DMS114 treated with DMSO at 0.1 percent for 48 hours (cell line): ENCODE data around the gene CD1C.
"Not testable (repeated sequence)": the region's sequence is repeated elsewhere in the genome, so short reads cannot be mapped to it uniquely, and the experiment has no call there.

Experiments used
- DNase-seq: peaks from one replicate; lab custom pipeline; 2025; ENCODE audit not compliant: unreplicated experiment; lab: John Stamatoyannopoulos, UW

CD1C gene

GRCh38 chr1:158289811-158290210, at the start of gene CD1C:
CD1C (plus strand) TSS chr1:158289923; CDS start chr1:158290065, 142 bp downstream.
- no peak for DNase-seq

GRCh38 chr1:158246650-158247049, 43.1 kb upstream of the CD1C start:
- no peak for DNase-seq

DNA sequence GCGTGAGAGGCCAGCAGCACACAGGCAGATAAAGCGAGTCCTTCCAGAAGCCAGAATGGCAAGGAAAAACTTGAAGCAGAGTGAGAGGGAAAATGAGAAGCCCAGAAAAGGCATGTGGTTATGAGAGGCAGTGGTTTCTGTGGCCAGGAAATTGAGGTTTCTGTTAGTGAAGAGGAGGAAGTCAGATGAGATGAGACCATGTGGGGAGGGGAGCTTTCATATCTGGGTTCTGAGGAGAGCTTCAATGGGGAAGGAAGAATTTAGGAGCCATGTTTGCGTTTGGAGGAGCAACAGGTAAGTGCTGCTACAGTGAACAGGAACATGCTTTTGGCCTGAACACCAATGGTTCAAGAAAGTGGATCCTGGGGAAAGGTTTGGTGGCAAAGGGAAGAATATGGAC, 41.6 kb upstream of the CD1C start:
- DNase-seq = no peak

DNA sequence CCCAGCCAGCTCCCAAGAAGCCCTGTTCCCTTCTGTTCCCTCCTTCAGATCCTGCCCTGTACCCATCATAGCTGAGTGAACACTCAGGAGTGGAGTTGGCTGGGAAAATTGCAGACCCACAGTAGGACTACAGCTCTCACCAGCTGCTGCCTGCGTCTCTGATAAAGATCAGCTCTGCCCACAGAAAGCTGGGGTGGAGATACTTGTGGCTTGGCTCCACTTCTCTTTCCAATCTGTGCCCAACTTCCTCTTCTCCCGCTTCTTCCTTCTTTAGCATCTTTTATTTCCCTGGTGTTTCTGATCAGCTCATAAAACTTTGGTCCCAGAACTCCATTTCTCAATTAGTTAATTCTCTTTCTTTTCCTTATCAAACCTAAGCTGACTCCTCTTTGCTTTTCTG, 41.0 kb upstream of the CD1C start:
- DNase-seq = no peak

DNA sequence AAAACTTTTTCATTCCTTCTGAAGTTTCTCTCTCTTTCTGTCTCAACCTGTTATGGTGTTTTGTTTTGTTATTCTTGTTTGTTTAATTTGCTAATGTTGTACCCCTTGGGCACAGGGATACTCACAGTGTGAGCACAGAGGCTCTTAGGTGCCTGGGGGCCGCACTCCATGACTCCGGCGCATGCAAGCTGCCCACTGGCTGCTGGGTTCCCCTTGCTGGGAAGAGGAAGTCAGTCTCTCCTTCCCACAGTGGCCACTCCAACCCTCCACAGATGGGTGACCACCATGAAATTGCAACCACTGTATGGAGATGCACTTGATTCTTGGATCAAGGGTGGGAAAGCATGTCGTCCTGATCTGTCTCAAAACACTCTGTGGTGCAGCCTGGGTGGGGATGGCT, 40.1 kb upstream of the CD1C start:
- DNase-seq = no peak

DNA sequence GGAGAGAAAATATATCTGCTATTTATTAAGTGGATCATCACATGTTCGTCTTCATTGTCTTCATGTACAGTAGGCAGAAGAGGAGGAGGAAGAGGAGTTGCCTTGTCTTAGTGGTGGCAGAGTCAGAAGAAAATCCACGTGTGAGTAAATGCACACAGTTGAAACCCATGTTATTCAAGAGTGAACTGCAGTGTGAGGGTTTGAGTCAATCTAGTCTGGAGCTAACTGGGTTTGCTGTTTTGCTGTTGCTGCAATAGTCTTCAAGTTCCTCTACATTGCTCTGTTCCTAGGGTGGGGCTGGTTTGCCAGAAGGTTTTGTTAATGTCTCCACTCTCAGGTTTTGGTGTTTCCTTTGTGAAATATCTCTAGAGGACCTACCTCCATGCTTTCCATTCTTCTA, 38.6 kb upstream of the CD1C start:
- no peak for DNase-seq

DNA sequence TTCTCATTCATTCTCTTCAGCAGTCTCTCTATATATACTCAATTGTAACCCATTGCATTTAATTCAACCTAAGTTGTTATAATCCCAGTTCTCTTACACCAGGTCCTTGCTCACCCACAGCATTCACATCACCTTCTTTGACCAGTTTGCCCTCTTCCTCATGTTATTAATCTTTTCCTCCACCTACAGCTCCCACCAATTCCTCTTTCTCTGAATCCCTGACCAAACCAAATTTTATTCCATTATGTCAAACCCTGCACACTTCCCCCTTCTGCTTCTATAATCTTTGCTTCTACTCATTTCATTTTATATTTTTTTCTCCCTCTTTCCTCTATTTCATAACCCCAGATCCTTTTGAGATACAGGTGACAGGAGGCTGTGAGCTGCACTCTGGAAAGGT, 34.1 kb upstream of the CD1C start:
- DNase-seq = no peak

GRCh38 chr1:158256747-158257146, 33.0 kb upstream of the CD1C start:
- not testable (repeated sequence) for DNase-seq

DNA sequence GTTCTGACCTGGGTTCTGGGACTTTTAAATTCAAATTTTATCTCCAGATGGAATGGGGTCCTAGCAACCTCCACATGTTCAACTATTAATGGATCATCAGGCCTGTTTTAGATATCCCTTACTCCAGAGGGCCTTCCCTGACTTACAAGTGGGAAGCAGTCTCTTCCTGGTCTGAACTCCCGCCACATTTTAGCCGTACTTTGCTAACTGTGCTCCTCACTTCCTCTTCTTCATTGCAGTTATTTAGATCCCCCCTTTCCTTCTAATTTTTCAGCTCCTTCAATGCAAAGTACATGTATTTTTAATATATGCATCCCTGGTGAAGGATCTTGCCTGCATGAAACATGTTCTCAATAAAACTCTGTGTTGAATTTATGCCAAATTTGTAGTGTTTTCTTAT, 31.8 kb upstream of the CD1C start:
- DNase-seq = no peak

DNA sequence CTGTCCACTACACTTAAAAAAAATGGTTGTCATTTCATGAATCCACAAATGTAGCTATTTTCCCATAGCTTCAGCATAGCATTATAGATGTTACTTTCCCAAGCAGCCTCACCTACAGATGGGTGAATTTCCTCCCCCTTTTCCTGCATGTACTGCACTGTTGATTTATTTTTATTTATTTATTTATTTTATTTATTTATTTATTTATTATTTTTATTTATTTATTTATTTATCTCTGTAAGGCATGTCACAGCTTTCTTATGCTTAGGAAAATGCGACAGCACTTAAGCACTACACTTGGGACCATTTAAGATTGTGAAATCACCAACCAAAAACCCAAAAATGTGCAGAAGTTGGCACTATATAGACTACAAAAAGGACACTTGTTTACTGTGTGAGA, 30.6 kb upstream of the CD1C start:
- no peak for DNase-seq

DNA sequence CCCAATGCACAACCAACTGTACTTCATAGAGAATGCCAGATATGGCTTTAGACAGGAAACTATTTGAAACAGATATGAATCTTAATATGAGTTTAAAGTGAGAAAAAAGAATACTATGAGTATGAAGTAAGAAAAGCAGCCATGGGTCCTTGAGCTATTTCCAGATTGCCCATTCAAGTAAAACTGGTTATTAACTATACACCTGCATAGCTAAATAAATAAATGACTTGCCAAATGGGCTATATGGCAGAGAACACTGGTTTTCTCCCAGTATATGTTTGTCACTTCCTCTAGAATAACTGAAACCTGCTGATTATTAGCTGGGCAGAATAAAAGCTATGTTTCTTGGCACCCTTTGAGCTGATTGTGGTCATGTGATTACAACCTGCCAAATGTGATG, 17.0 kb upstream of the CD1C start:
- DNase-seq = no peak

DNA sequence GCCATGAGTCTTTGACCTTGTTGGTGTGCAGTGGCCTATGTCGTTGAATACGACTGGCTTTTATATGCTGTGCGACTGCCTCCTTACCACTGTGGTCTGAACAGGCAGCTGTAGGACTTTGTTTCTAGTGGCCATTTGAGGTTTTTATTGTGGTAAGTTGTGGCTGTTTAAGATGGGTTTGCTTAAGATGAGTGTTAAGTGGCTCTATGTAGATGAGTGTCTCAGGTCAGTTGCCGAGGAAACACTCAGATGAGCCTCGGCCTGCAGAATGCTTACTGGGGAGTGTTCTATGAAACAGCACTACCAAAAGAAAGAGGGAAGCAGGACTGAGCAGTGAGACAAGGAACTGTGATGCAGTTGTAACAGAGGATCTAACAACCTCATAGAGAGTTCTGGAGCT, 14.9 kb upstream of the CD1C start:
- no peak for DNase-seq

- not testable (repeated sequence) for DNase-seq
Observed at GRCh38 chr1:158282421-158282820, 7.3 kb upstream of the CD1C start.

DNA sequence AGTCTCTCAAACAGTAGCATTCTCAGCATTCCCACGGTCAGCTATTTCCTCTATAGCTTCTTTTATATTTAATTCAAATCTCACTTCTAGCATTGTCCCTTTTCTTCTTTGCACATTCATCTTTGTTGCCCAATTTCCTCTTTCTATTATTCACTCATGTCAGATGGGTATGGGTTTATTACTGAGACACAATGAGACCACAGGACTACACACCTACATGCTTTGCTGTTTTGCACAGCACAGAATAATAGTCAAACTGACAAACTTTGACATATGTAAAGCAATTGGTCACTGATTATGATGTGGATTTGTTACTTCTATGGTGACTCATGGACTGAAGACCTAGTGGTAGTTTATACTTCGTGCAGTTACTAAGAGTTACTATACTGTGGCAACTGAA, 5.8 kb upstream of the CD1C start:
- no peak for DNase-seq

- DNase-seq = no peak
Observed at GRCh38 chr1:158285756-158286241, 3.9 kb upstream of the CD1C start.

DNA sequence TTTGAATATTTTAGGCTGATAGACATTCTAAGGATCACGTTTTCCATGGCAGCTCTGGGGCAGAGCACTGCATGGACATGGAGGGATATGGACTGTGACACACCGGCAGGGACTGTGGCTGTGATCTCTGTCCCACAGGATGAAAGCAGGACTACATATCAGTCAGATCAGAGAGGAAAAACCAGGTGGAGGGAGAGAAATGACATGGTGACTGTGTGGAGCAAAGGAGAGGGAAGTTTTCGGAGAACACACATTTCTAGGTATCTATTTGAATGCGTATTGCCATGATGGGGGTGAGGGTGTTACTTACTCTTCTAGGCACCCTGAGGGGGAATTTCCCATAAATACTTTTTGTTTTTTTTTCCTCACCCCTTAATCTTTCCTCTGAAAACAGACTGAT, 3.2 kb upstream of the CD1C start:
- DNase-seq = no peak

DNA sequence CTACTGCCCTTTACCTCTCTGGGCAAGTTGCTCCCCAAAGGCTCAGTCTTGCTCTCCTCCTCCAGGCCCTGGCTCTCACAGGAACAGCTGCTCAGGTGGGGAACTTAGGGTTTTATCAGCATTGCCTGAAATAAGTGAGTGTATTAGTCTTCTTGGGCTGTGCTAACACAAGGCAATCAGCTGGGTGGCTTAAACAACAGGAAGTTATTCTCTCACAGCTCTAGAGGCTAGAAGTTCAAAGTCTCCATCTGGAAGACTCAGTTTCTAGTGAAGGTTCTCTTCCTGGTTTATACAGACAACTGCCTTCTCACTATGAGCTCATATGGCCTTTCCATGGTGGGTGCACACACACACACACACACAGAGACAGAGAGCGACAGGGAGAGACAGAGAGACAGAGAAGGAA, 2.8 kb upstream of the CD1C start:
- DNase-seq = no peak

DNA sequence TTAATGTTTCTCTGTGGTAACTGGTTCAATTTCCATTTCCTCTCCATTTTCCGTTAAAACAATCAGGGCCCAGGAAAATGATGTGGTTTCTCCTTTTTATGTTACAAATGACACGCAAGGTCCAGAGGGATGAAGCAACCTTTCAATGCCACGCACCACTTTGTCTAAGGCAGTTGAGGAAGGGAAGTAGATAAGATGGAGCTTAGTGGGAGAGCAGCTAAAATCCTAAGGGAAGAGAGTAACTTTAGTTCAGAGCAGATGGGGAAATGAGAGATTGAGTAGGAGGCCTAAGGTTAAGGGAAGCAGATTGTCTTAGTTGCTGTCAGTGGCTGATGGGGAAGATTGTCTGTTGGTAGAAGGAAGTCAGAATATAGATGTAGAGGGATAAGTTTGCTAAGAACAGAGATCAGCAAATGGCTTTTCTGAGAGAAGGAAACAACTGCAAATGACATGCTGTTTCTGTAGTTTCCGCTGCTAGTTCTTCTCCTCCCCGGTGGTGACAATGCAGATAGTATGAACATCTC, 660 bp downstream of the CD1C start:
- DNase-seq = no peak

- DNase-seq = no peak
Observed at GRCh38 chr1:158295791-158296190, 6.1 kb downstream of the CD1C start.

DNA sequence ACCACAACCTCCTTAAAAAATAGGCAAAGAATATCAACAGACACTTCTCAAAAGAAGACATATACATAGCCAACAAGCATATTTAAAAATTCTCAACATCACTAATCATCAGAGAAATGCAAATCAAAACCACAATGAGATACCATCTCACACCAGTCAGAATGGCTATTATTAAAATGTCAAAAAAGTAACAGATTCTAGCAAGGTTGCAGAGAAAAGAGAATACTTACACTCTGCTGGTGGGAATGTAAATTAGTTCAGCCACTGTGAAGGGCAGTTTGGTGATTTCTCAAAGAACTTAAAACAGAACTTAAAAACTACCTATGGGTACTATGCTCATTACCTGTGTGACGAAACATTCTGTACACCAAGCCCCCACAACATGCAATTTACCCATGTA, 20.9 kb downstream of the CD1C start:
- DNase-seq = no peak

DNA sequence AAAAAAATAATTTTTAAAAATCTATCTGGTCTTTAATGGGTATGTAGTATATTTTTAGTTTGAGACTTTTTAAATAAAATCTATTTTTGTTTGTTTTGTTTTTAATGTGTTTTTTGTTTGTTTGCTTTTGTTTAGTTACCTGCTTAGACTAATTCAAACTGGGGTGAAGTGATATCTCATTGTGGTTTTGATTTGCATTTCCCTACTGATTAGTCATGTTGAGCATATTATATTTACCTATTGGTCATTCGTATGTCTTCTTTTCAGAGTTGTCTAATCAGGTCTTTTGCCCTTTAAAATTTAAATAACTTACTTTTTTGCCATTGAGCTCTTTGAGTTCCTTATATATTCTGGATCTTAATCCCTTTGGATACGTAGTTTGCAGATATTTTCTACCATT, 21.3 kb downstream of the CD1C start:
- no peak for DNase-seq

DNA sequence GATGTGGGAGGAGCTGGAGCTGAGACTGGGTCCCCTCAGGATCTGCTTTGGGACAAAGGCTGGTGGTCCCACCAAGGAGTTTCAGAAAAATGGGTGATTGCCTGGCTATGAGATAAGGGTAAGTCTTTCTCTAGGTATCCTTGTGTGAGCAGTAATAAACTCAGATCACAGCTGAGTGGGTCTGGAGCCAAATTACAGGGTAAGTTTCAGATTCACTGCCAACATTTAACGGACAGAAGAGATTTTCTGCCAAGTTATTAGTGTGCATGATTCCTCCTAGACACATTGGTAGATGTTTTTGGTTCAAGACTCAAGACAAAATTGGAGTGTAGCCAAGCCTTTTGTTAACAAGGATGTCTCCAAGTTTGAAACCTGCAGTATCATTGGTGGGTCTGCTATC, 34.1 kb downstream of the CD1C start:
- DNase-seq = no peak

GRCh38 chr1:158324395-158324794, 34.7 kb downstream of the CD1C start:
- no peak for DNase-seq

- DNase-seq = no peak
Observed at GRCh38 chr1:158327481-158327880, 37.8 kb downstream of the CD1C start.
